Ascending aorta (tissue), 2 donors: ENCODE results near the gene PRRC2B. TPM values are rescaled to one million over a fixed set of nuclear protein-coding genes. Genes with fewer than 3 reads are reported as not detected.
A peak's percentile ranks its signal among the peaks of the same experiment; 100 is the strongest.

ENCODE experiments used
- DNase-seq, 2 donors: peaks; one replicate each; pipeline ENCODE4 v3.0.0-alpha.2; 2019; ENCODE audit warnings: low spot score in 2 of 2
- H3K27ac ChIP-seq, 2 donors: fragments of 200-600 bp; sonication (generic); one replicate each; pipeline ENCODE4 v1.5.1; 2016 to 2017; ENCODE audit warnings: mild to moderate bottlenecking in 1 of 2
- H3K27me3 ChIP-seq: fragments of 200-600 bp; sonication (generic); one replicate; pipeline ENCODE4 v1.5.1; 2017
- H3K36me3 ChIP-seq, 2 donors: fragments of 200-600 bp; sonication (generic); one replicate each; pipeline ENCODE4 v1.5.1; 2016
- H3K4me1 ChIP-seq, 2 donors: fragments of 200-600 bp; sonication (generic); one replicate each; pipeline ENCODE4 v1.5.1; 2016 to 2017; ENCODE audit warnings: mild to moderate bottlenecking in 1 of 2
- H3K4me3 ChIP-seq, 2 donors: fragments of 200-600 bp; sonication (generic); one replicate each; pipeline ENCODE4 v1.5.1; 2016 to 2017; ENCODE audit warnings: mild to moderate bottlenecking in 1 of 2
- H3K9me3 ChIP-seq, 2 donors: fragments of 200-600 bp; sonication (generic); one replicate each; pipeline ENCODE4 v1.5.1; 2016
- intact Hi-C: fragments of 100-400 bp; cut with DNase I; formaldehyde crosslinking; loops from one replicate; pipeline ENCODE4 v1.15.1; 2023
- total RNA-seq: library from RNA; depleted of rRNA; stranded (reverse); fragments of >200 nt; gene quantifications from one replicate; pipeline ENCODE4 v1.1.0, GENCODE V29; 2016
- TF ChIP-seq, protein P1 (sequence below), 3 experiments: fragments of 200-600 bp in 2 of 3; fragments of 450-650 bp in 1 of 3; sonication (generic) in 2 of 3; IDR thresholded peaks; one replicate each; pipeline ENCODE4 v1.5.1; 2016 to 2019; ENCODE audit warnings: antibody characterized with exemption in 3 of 3, mild to moderate bottlenecking in 1 of 3, moderate library complexity in 1 of 3

PRRC2B gene
- total RNA-seq, 1 donor from 2014 or later: 199 TPM

DNA sequence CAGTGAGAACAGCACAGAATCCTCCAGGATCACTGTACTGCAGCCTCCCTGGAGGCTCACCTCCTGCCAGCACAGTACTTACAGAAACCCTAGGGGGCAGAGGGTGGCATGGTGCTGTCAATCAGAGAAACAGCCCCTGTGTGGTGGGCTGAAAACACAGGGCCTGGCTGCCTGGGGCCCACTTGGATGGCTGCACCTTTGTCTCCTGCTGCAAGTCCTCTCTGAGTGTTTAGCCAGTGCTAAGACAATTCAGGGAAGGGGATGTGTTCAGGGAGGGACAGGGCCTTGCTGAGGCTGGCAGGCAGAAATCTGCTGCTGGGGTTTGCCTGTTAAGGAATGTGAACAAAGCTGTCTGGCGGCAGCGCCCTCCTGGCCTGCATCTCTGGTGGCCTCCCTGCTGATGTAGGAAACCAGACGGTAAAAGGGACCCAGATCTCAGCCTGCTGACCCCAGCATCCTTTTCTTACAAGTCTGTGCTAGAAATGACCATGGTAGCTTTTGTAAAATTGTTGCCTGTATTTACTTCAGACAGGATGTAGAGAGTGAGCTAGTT is 39.5 kb downstream of the PRRC2B start:
- intact Hi-C loops: loop anchor here (5.0 kb wide), 1 partner anchor 41 kb away; the partner anchor contains the start of gene PRRC2B
- no peak for DNase-seq
- Histone ChIP-seq H3K27ac (no peak overlapping the region), H3K4me3 (no peak overlapping the region), H3K4me1 (peaks cover 4 to 18% of the 10 kb centered on the region in 2 donors), H3K9me3 (no peaks in the 10 kb centered on the region), H3K36me3 (peaks cover 38 to 52% of the 10 kb centered on the region in 2 donors), H3K27me3 (no peaks in the 10 kb centered on the region)
- TF ChIP-seq, protein P1, sequence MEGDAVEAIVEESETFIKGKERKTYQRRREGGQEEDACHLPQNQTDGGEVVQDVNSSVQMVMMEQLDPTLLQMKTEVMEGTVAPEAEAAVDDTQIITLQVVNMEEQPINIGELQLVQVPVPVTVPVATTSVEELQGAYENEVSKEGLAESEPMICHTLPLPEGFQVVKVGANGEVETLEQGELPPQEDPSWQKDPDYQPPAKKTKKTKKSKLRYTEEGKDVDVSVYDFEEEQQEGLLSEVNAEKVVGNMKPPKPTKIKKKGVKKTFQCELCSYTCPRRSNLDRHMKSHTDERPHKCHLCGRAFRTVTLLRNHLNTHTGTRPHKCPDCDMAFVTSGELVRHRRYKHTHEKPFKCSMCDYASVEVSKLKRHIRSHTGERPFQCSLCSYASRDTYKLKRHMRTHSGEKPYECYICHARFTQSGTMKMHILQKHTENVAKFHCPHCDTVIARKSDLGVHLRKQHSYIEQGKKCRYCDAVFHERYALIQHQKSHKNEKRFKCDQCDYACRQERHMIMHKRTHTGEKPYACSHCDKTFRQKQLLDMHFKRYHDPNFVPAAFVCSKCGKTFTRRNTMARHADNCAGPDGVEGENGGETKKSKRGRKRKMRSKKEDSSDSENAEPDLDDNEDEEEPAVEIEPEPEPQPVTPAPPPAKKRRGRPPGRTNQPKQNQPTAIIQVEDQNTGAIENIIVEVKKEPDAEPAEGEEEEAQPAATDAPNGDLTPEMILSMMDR (IDR thresholded peaks at IDR 0.05): no peak

DNA sequence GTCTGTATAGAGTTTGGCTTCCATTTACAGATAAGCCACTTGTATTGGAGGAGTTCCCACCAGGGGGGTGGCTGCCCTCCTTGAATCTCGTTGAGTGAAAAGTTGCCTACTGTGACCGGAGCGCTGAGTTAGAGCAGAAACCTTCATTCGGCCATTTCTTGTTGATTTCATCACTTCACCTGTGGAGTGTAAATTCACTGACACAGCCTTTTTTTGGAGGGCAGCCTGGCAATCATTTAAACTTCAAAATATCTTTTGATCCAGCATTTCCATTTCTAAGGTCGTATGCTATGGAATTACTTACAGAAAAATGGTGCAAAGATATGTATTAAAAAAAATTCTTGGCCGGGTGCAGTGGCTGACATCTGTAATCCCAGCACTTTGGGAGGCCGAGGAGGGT is 40.8 kb downstream of the PRRC2B start:
- no peak overlapping the region for H3K4me3 ChIP-seq
- H3K9me3 ChIP-seq: no peaks in the 10 kb centered on the region
- H3K27ac ChIP-seq: no peak overlapping the region
- intact Hi-C loops: loop anchor here (5.0 kb wide), 1 partner anchor 42 kb away; the partner anchor contains the start of gene PRRC2B
- peaks cover 51 to 65% of the 10 kb centered on the region in 2 donors for H3K36me3 ChIP-seq
- H3K4me1 ChIP-seq: peaks cover 4 to 14% of the 10 kb centered on the region in 2 donors
- H3K27me3 ChIP-seq: no peaks in the 10 kb centered on the region
- DNase-seq: no peak
- TF ChIP-seq, protein P1 (IDR thresholded peaks at IDR 0.05): no peak

DNA sequence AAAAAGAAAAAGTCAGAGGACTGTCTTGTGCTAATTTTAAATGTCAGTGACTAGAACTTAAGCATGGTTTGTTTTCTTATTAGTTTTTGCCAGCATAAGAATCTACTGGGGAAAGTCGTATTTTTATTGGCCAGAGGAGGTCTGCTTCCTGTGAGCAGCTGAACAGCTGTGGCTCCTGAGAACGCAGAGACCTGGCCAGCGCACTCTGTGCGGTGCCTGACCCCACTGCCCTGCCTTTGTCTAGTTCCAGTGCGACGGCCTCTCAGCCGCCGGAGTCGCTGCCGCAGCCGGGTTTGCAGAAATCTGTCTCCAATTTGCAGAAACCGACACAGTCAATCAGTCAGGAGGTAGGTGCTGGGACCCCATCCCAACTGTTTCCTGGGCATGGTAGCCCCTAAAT is 42.5 kb downstream of the PRRC2B start:
- intact Hi-C loops: no loop called here
- peak overlapping the region; percentile 5 to 60 for H3K27ac ChIP-seq
- TF ChIP-seq, protein P1 (IDR thresholded peaks at IDR 0.05): no peak
- H3K36me3 ChIP-seq: peaks cover 60 to 81% of the 10 kb centered on the region in 2 donors
- H3K4me1 ChIP-seq: peaks cover 4 to 14% of the 10 kb centered on the region in 2 donors
- no peaks in the 10 kb centered on the region for H3K27me3 ChIP-seq
- no peaks in the 10 kb centered on the region for H3K9me3 ChIP-seq
- DNase-seq: no peak
- peak overlapping the region in 1 of 2 donors; percentile 14 for H3K4me3 ChIP-seq

DNA sequence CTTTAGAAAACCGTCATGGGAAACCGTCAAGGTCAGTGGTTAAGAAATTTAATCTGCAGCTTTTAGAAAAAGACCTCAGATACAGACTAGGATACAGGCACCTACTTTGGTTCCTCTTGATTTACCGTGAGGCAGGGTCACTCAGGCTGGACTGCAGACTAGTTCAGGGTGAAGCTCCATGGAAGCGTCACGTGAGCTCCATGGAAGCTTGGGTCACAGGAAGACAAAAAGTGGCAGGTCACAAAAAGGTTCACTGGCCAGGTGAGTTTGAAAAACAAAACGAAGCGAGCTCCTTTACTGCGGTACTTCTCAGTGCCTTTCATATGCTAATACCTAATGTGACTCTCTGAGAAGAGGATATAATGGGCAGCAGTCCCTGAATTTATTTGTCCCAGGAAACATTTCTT is 43.0 kb downstream of the PRRC2B start:
- Histone ChIP-seq H3K27ac (peak overlapping the region in 1 of 2 donors; percentile 60), H3K4me1 (peaks cover 4 to 14% of the 10 kb centered on the region in 2 donors), H3K9me3 (no peaks in the 10 kb centered on the region), H3K36me3 (peaks cover 63 to 84% of the 10 kb centered on the region in 2 donors), H3K4me3 (no peak overlapping the region), H3K27me3 (no peaks in the 10 kb centered on the region)
- intact Hi-C loops: no loop called here
- DNase-seq: no peak
- TF ChIP-seq, protein P1 (IDR thresholded peaks at IDR 0.05): no peak

DNA sequence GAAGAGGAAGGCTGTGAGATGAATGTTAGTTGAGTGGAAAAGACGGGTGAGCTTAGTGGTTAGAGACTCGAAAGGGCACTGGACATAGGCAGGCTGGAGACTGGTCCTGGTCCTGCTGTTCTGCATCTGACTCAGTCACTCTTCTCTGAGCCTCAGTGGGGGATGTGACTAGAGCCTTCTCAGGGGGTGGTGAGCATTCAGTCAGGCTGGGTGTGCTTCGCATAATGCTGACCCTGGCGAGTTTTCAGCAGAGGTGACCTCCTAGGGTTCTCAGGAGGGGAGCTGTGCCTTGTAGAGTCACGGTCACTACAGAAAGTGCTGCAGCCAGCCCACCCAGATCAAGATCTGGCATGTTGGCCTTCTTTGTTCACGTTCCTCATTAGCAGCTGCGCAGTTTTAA is 44.3 kb downstream of the PRRC2B start:
- intact Hi-C loops: no loop called here
- peaks cover 67 to 76% of the 10 kb centered on the region in 2 donors for H3K36me3 ChIP-seq
- TF ChIP-seq, protein P1 (IDR thresholded peaks at IDR 0.05): no peak
- DNase-seq: no peak
- H3K9me3 ChIP-seq: no peaks in the 10 kb centered on the region
- H3K27ac ChIP-seq: no peak overlapping the region
- H3K4me3 ChIP-seq: no peak overlapping the region
- peaks cover 4 to 14% of the 10 kb centered on the region in 2 donors for H3K4me1 ChIP-seq
- no peaks in the 10 kb centered on the region for H3K27me3 ChIP-seq
